Measurements from ENCODE around the gene CDHR4. TPM values are rescaled to one million over a fixed set of nuclear protein-coding genes. Genes with fewer than 3 reads are reported as not detected.
"Not testable (repeated sequence)": the region's sequence is repeated elsewhere in the genome, so short reads cannot be mapped to it uniquely, and the experiment has no call there.

CDHR4 gene
- total RNA-seq, 1 donor = not detected

- Histone ChIP-seq H3K9me3 (ENCODE audit: low read depth, low read length) (no peaks in the 10 kb centered on the region), H3K27ac (ENCODE audit: low read depth, low read length) (no peak overlapping the region), H4K20me1 (ENCODE audit: insufficient read depth, low read length) (peaks cover 54% of the 10 kb centered on the region), H3K36me3 (ENCODE audit: insufficient read depth, low read length) (no peaks in the 10 kb centered on the region), H3K4me2 (ENCODE audit: insufficient read depth, low read length) (no peak overlapping the region), H3K4me3 (ENCODE audit: insufficient read depth, low read length) (no peak overlapping the region), H3K79me2 (ENCODE audit: insufficient read depth, low read length) (peaks cover 90% of the 10 kb centered on the region), H3K27me3 (ENCODE audit: insufficient read depth, low read length) (no peaks in the 10 kb centered on the region), H2AFZ (ENCODE audit: low read length) (no peak overlapping the region), H3K4me1 (ENCODE audit: insufficient read depth, low read length) (peaks cover 8% of the 10 kb centered on the region)
- no peak for DNase-seq (ENCODE audit: insufficient read length, low spot score, missing footprints)
- TF ChIP-seq, protein P1, sequence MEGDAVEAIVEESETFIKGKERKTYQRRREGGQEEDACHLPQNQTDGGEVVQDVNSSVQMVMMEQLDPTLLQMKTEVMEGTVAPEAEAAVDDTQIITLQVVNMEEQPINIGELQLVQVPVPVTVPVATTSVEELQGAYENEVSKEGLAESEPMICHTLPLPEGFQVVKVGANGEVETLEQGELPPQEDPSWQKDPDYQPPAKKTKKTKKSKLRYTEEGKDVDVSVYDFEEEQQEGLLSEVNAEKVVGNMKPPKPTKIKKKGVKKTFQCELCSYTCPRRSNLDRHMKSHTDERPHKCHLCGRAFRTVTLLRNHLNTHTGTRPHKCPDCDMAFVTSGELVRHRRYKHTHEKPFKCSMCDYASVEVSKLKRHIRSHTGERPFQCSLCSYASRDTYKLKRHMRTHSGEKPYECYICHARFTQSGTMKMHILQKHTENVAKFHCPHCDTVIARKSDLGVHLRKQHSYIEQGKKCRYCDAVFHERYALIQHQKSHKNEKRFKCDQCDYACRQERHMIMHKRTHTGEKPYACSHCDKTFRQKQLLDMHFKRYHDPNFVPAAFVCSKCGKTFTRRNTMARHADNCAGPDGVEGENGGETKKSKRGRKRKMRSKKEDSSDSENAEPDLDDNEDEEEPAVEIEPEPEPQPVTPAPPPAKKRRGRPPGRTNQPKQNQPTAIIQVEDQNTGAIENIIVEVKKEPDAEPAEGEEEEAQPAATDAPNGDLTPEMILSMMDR (IDR thresholded peaks at IDR 0.05; ENCODE audit: extremely low read depth, low read depth, low read length) = no peak
These were observed 45.1 kb downstream of the CDHR4 start for GRCh38 chr3:49754536-49754935.

GRCh38 chr3:49751501-49751900 lies 48.2 kb downstream of the CDHR4 start:
- no peaks in the 10 kb centered on the region for H3K9me3 ChIP-seq (ENCODE audit: low read depth, low read length)
- no peaks in the 10 kb centered on the region for H3K27me3 ChIP-seq (ENCODE audit: insufficient read depth, low read length)
- TF ChIP-seq, protein P1 (IDR thresholded peaks at IDR 0.05; ENCODE audit: extremely low read depth, low read depth, low read length) = no peak
- DNase-seq (ENCODE audit: insufficient read length, low spot score, missing footprints) = no peak
- H3K4me3 ChIP-seq (ENCODE audit: insufficient read depth, low read length) = no peak overlapping the region
- H3K4me1 ChIP-seq (ENCODE audit: insufficient read depth, low read length) = peaks cover 19% of the 10 kb centered on the region
- H3K27ac ChIP-seq (ENCODE audit: low read depth, low read length) = no peak overlapping the region
- peaks cover 58% of the 10 kb centered on the region for H4K20me1 ChIP-seq (ENCODE audit: insufficient read depth, low read length)
- H3K36me3 ChIP-seq (ENCODE audit: insufficient read depth, low read length) = peaks cover 6% of the 10 kb centered on the region
- H3K79me2 ChIP-seq (ENCODE audit: insufficient read depth, low read length) = peaks cover 85% of the 10 kb centered on the region
- no peak overlapping the region for H3K4me2 ChIP-seq (ENCODE audit: insufficient read depth, low read length)
- no peak overlapping the region for H2AFZ ChIP-seq (ENCODE audit: low read length)

- Histone ChIP-seq H3K9me3 (ENCODE audit: low read depth, low read length) (no peaks in the 10 kb centered on the region), H3K4me2 (ENCODE audit: insufficient read depth, low read length) (no peak overlapping the region), H2AFZ (ENCODE audit: low read length) (no peak overlapping the region), H3K27ac (ENCODE audit: low read depth, low read length) (peak overlapping the region; percentile 57), H3K4me3 (ENCODE audit: insufficient read depth, low read length) (no peak overlapping the region), H3K36me3 (ENCODE audit: insufficient read depth, low read length) (peaks cover 7% of the 10 kb centered on the region), H3K79me2 (ENCODE audit: insufficient read depth, low read length) (peaks cover 84% of the 10 kb centered on the region), H3K27me3 (ENCODE audit: insufficient read depth, low read length) (no peaks in the 10 kb centered on the region), H3K4me1 (ENCODE audit: insufficient read depth, low read length) (peaks cover 25% of the 10 kb centered on the region), H4K20me1 (ENCODE audit: insufficient read depth, low read length) (peaks cover 59% of the 10 kb centered on the region)
- DNase-seq (ENCODE audit: insufficient read length, low spot score, missing footprints) = no peak
- TF ChIP-seq, protein P1 (IDR thresholded peaks at IDR 0.05; ENCODE audit: extremely low read depth, low read depth, low read length) = no peak
These were observed 49.6 kb downstream of the CDHR4 start for GRCh38 chr3:49750056-49750455.

DNA sequence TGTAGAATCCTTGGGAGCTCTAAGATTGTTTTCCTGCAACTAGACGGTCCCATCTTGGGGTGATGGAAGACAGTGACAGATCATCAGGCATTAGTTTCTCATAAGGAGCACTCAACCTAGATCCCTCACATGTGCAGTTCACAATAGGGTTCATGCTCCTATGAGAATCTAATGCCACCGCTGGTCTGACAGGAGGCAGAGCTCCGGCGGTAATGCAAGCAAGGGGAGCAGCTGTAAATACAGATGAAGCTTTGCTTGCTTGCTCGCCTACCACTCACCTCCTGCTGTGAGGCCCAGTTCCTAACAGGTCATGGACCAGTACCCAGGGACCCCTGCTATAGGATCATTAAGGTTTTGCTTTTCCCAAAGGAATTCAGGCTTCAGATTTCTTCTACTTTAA lies 50.8 kb downstream of the CDHR4 start:
- Histone ChIP-seq H3K27ac (ENCODE audit: low read depth, low read length) (peak overlapping the region; percentile 75), H3K4me1 (ENCODE audit: insufficient read depth, low read length) (peaks cover 25% of the 10 kb centered on the region), H4K20me1 (ENCODE audit: insufficient read depth, low read length) (peaks cover 60% of the 10 kb centered on the region), H3K36me3 (ENCODE audit: insufficient read depth, low read length) (peaks cover 16% of the 10 kb centered on the region), H3K79me2 (ENCODE audit: insufficient read depth, low read length) (peaks cover 81% of the 10 kb centered on the region)
- not testable (repeated sequence) for H3K4me3 ChIP-seq (ENCODE audit: insufficient read depth, low read length); H3K27me3 ChIP-seq (ENCODE audit: insufficient read depth, low read length); H3K9me3 ChIP-seq (ENCODE audit: low read depth, low read length); DNase-seq (ENCODE audit: insufficient read length, low spot score, missing footprints); H2AFZ ChIP-seq (ENCODE audit: low read length); H3K4me2 ChIP-seq (ENCODE audit: insufficient read depth, low read length)
